Measurements from ENCODE around the gene FAM83G.

DNA sequence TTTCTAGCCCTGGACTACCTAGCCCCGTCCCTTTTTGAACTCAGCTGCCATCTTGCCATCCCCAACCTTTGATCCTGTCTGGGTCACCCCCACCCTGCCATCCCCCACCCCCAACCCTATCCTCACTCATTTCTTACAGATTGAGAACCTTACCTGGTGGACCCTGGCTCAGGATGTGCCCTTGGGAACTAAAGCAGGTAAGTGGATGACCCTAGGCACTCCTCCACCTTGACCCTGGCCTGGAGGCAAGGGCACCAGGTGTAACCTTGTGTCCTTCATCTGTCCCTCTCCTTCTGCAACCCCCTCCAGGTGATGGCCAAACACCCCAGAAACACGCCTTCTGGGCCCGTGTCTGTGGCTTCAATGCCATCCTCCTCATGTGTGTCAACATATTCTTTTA lies 15.5 kb upstream of the FAM83G start:
- TF ChIP-seq, protein P1, sequence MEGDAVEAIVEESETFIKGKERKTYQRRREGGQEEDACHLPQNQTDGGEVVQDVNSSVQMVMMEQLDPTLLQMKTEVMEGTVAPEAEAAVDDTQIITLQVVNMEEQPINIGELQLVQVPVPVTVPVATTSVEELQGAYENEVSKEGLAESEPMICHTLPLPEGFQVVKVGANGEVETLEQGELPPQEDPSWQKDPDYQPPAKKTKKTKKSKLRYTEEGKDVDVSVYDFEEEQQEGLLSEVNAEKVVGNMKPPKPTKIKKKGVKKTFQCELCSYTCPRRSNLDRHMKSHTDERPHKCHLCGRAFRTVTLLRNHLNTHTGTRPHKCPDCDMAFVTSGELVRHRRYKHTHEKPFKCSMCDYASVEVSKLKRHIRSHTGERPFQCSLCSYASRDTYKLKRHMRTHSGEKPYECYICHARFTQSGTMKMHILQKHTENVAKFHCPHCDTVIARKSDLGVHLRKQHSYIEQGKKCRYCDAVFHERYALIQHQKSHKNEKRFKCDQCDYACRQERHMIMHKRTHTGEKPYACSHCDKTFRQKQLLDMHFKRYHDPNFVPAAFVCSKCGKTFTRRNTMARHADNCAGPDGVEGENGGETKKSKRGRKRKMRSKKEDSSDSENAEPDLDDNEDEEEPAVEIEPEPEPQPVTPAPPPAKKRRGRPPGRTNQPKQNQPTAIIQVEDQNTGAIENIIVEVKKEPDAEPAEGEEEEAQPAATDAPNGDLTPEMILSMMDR (conservative IDR thresholded peaks at IDR 0.05; ENCODE audit: low read depth in 2 of 2): no peak
- no peak for TF ChIP-seq EZH2 (IDR thresholded peaks at IDR 0.05; ENCODE audit: low read depth, unreplicated experiment)
